CD8-positive, alpha-beta memory T cell (primary cell): ENCODE results near the gene KLHL41. TPM values are rescaled to one million over a fixed set of nuclear protein-coding genes. Genes with fewer than 3 reads are reported as not detected.
"Not testable (repeated sequence)": the region's sequence is repeated elsewhere in the genome, so short reads cannot be mapped to it uniquely, and the experiment has no call there.

Experiments used
- CTCF ChIA-PET: fragments of 350-600 bp; sonication (Branson Sonifier 250); formaldehyde crosslinking; loops from one replicate; lab custom pipeline; 2021; ENCODE audit warnings: antibody characterized with exemption; lab: Charles Lee
- POLR2A ChIA-PET: fragments of 350-600 bp; sonication (Branson Sonifier 250); formaldehyde crosslinking; loops from one replicate; lab custom pipeline; 2021; ENCODE audit warnings: antibody characterized with exemption; lab: Charles Lee
- DNase-seq, 5 donors: peaks; one replicate each; pipeline versions ENCODE4 v3.0.0 to v3.0.0-alpha.2; 2020 to 2022; ENCODE audit warnings: mixed read lengths in 1 of 5
- H3K27ac ChIP-seq: one replicate; pipeline ENCODE4 v1.7.0; 2013; ENCODE audit warnings: low read depth, mild to moderate bottlenecking, low read length, moderate library complexity
- H3K27me3 ChIP-seq: 2 replicates; pipeline ENCODE4 v1.7.0; 2013; ENCODE audit warnings: low read length, mild to moderate bottlenecking; ENCODE audit not compliant: insufficient read depth, poor library complexity, severe bottlenecking
- H3K36me3 ChIP-seq: 2 replicates; pipeline ENCODE4 v1.7.0; 2013; ENCODE audit warnings: mild to moderate bottlenecking, low read length, moderate library complexity; ENCODE audit not compliant: insufficient read depth
- H3K4me1 ChIP-seq: 2 replicates; pipeline ENCODE4 v1.7.0; 2013; ENCODE audit warnings: mild to moderate bottlenecking, low read length, moderate library complexity; ENCODE audit not compliant: insufficient read depth
- H3K4me3 ChIP-seq: 2 replicates; pipeline ENCODE4 v1.7.0; 2013; ENCODE audit warnings: mild to moderate bottlenecking, low read length
- H3K9me3 ChIP-seq: 2 replicates; pipeline ENCODE4 v1.7.0; 2013; ENCODE audit warnings: mild to moderate bottlenecking, low read length
- H3K27ac Mint-ChIP-seq, 8 donors: one replicate each; pipeline ENCODE4 v1.8.0; 2020 to 2021; ENCODE audit warnings: mixed read lengths in 8 of 8, mild to moderate bottlenecking in 6 of 8, inconsistent platforms in 3 of 8, moderate library complexity in 3 of 8
- H3K27me3 Mint-ChIP-seq, 2 donors: one replicate each; pipeline ENCODE4 v1.8.0; 2020 to 2021; ENCODE audit warnings: mixed read lengths in 2 of 2, mild to moderate bottlenecking in 1 of 2, moderate library complexity in 1 of 2
- H3K36me3 Mint-ChIP-seq, 3 donors: one replicate each; pipeline ENCODE4 v1.8.0; 2020 to 2021; ENCODE audit warnings: mixed read lengths in 3 of 3, inconsistent platforms in 1 of 3, mild to moderate bottlenecking in 1 of 3
- H3K4me1 Mint-ChIP-seq, 3 donors: one replicate each; pipeline ENCODE4 v1.8.0; 2020 to 2021; ENCODE audit warnings: mixed read lengths in 3 of 3, inconsistent platforms in 1 of 3, mild to moderate bottlenecking in 1 of 3
- H3K4me3 Mint-ChIP-seq, 7 donors: one replicate each; pipeline ENCODE4 v1.8.0; 2020 to 2021; ENCODE audit warnings: mixed read lengths in 7 of 7, mild to moderate bottlenecking in 6 of 7, moderate library complexity in 4 of 7, inconsistent platforms in 2 of 7
- H3K9me3 Mint-ChIP-seq, 5 donors: one replicate each; pipeline ENCODE4 v1.8.0; 2020 to 2022; ENCODE audit warnings: mixed read lengths in 5 of 5, mild to moderate bottlenecking in 3 of 5, moderate library complexity in 2 of 5, inconsistent platforms in 1 of 5
- polyA plus RNA-seq: library from polyadenylated mRNA; unstranded; fragments of 300-500 nt; fragmentation: Illumina TruSeq; gene quantifications from one replicate; pipeline ENCODE4 v1.2.3, GENCODE V29; 2021
- total RNA-seq, 2 experiments: library from RNA; stranded (reverse); gene quantifications; one replicate each; pipeline ENCODE4 v1.2.3, GENCODE V29; 2021

KLHL41 gene
- total and polyA plus RNA-seq, 3 experiments from 2014 or later, result 0.22 to 0.27 TPM; not detected in 1

DNA sequence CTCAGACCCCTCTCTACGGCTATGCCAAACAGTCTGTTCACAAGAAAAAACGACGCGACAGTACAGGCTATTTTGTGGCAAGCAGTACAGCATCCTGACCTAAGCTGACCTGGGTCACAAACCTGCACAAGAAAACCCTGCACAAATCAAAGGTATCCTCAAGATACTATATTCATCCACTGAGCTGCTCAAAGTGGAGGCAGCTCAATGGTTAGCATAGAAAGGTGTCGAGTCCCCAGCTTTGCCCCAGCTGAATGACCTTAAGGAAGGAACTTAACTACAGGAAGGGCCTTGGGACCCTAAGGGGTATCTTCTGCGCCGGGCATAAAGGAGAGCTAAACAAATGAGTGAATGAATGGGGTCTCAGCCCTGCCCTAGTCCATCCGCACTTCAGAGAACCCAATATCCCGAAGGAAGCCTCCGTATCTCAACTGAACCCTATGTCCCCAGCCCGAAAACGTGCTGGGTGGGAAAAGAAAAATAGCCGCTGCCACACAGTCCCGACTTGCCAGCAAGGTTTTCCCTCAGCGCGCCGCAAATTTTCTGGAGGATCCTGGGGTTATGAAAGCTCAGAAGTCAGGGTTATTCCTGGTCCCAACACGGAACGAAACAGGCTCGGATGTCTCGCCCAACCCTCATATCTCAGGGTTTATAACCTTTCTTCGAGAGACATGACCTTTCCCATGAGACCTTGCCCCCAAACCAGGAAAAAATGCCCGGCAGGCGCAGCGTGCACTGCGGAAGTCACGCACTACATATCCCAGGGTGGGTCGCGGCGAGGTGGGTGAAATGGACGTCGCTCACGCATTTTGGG lies 63.9 kb downstream of the KLHL41 start, which contains the start of gene FASTKD1:
Gene FASTKD1, minus strand, starts transcription at position 706 of the 814 bp plus-strand sequence. CDS start 1,836 bp downstream, outside the sequence.
- peaks cover 23 to 33% (median 30%) of the 10 kb centered on the region in 3 donors for H3K4me1 Mint-ChIP-seq
- peak within 1 kb of the TSS; percentile 93 to 100 (median 97) for H3K4me3 Mint-ChIP-seq

GRCh38 chr2:169573974-169574299 lies 64.4 kb downstream of the KLHL41 start:
- Mint-ChIP-seq H3K9me3 (no peaks in the 10 kb centered on the region), H3K4me1 (peaks cover 23 to 33% (median 30%) of the 10 kb centered on the region in 3 donors), H3K36me3 (peaks cover 0 to 16% (median 0%) of the 10 kb centered on the region in 3 donors), H3K4me3 (peak overlapping the region; percentile 93 to 100 (median 97)), H3K27me3 (peaks cover 3 to 4% of the 10 kb centered on the region in 2 donors), H3K27ac (peak overlapping the region; percentile 80 to 99 (median 95))
- peaks cover 5% of the 10 kb centered on the region for H3K4me1 ChIP-seq
- no peaks in the 10 kb centered on the region for H3K36me3 ChIP-seq
- peak overlapping the region; percentile 78 for H3K4me3 ChIP-seq
- no peaks in the 10 kb centered on the region for H3K9me3 ChIP-seq
- H3K27me3 ChIP-seq, result no peaks in the 10 kb centered on the region
- no peak for DNase-seq
- H3K27ac ChIP-seq, result peak overlapping the region; percentile 66
- POLR2A ChIA-PET, result interaction anchor here (1.0 to 1.6 kb wide), 2 partner anchors 10 to 225 kb away, joined by 4 to 5 read pairs; partner anchors contain the start of genes PPIG and SSB
- CTCF ChIA-PET, result interaction anchor here (1.1 kb wide), 2 partner anchors 95 to 218 kb away, joined by 3 to 4 read pairs; partner anchors contain the start of gene BBS5

More for the DNA sequence above, 63.9 kb downstream of the KLHL41 start, which contains the start of gene FASTKD1:
- H3K4me3 ChIP-seq, result peak within 1 kb of the TSS; percentile 78
- Mint-ChIP-seq H3K27ac (peak within 1 kb of the TSS; percentile 80 to 99 (median 95)), H3K27me3 (peaks cover 0 to 4% of the 10 kb centered on the region in 2 donors), H3K36me3 (peaks cover 0 to 16% (median 0%) of the 10 kb centered on the region in 3 donors), H3K9me3 (no peaks in the 10 kb centered on the region)
- H3K27ac ChIP-seq, result peak within 1 kb of the TSS; percentile 66
- peak; percentile 77 to 88 (median 80) for DNase-seq
- POLR2A ChIA-PET, result interaction anchor here (0.7 to 1.6 kb wide), 5 partner anchors 11 to 225 kb away, joined by 3 to 9 read pairs (median 4); partner anchors contain the start of genes PPIG and SSB
- CTCF ChIA-PET, result interaction anchor here (0.7 to 2.0 kb wide), 5 partner anchors 10 to 355 kb away, joined by 3 to 8 read pairs (median 4); partner anchors contain the start of gene BBS5
- no peaks in the 10 kb centered on the region for H3K27me3 ChIP-seq
- H3K4me1 ChIP-seq, result peaks cover 5% of the 10 kb centered on the region
- H3K36me3 ChIP-seq, result no peaks in the 10 kb centered on the region
- H3K9me3 ChIP-seq, result no peaks in the 10 kb centered on the region

GRCh38 chr2:169574539-169574938 lies 65.0 kb downstream of the KLHL41 start:
- H3K27ac Mint-ChIP-seq, H3K27me3 Mint-ChIP-seq, CTCF ChIA-PET, H3K4me3 ChIP-seq, H3K27ac ChIP-seq, H3K4me1 ChIP-seq, H3K9me3 ChIP-seq, H3K36me3 ChIP-seq, H3K27me3 ChIP-seq, DNase-seq, H3K9me3 Mint-ChIP-seq: not testable (repeated sequence)
- POLR2A ChIA-PET, result interaction anchor here (1.6 kb wide), 1 partner anchor 10 kb away, joined by 5 read pairs; the partner anchor contains the start of gene PPIG
- peaks cover 0 to 12% (median 0%) of the 10 kb centered on the region in 3 donors for H3K36me3 Mint-ChIP-seq
- H3K4me3 Mint-ChIP-seq, result peak overlapping the region in 1 of 7 donors; percentile 59
- peaks cover 20 to 30% (median 29%) of the 10 kb centered on the region in 3 donors for H3K4me1 Mint-ChIP-seq

- H3K4me1 Mint-ChIP-seq, result peaks cover 15 to 24% (median 23%) of the 10 kb centered on the region in 3 donors
- H3K9me3 Mint-ChIP-seq, DNase-seq, H3K4me3 Mint-ChIP-seq, H3K27me3 ChIP-seq, H3K27ac ChIP-seq, H3K9me3 ChIP-seq, H3K4me3 ChIP-seq, H3K27ac Mint-ChIP-seq, H3K36me3 ChIP-seq, H3K27me3 Mint-ChIP-seq, H3K4me1 ChIP-seq, CTCF ChIA-PET, H3K36me3 Mint-ChIP-seq: not testable (repeated sequence)
- POLR2A ChIA-PET, result interaction anchor here (1.6 kb wide), 1 partner anchor 9 kb away, joined by 5 read pairs; the partner anchor contains the start of gene PPIG
These were observed 65.8 kb downstream of the KLHL41 start for GRCh38 chr2:169575264-169575663.

Other genes starting within 250 kb of the KLHL41 start
- under 1 TPM; 0.04 to 0.07 TPM for gene LRP2, start 147.2 kb upstream of the KLHL41 start, total RNA-seq
- not detected for gene LRP2, start 147.2 kb upstream of the KLHL41 start, polyA plus RNA-seq
- 1 to 10 TPM; 3.8 to 4.8 TPM for gene BBS5, start 30.2 kb upstream of the KLHL41 start, total RNA-seq
- 0.94 TPM for gene BBS5, start 30.2 kb upstream of the KLHL41 start, polyA plus RNA-seq
- 10 to 100 TPM; 53.8 to 55.7 TPM for gene FASTKD1, start 64.2 kb downstream of the KLHL41 start, total RNA-seq
- 16.4 TPM for gene FASTKD1, start 64.2 kb downstream of the KLHL41 start, polyA plus RNA-seq
- 10 to 100 TPM; 60.7 to 65.7 TPM for gene PPIG, start 74.6 kb downstream of the KLHL41 start, total RNA-seq
- 87.2 TPM for gene PPIG, start 74.6 kb downstream of the KLHL41 start, polyA plus RNA-seq
- under 1 TPM in 1 of 2 experiments, not detected in 1; 0.57 TPM for gene CFAP210, start 184.7 kb downstream of the KLHL41 start, total RNA-seq
- gene CFAP210, start 184.7 kb downstream of the KLHL41 start, polyA plus RNA-seq, result not detected
- 1 to 10 TPM; 4.9 to 6.3 TPM for gene PHOSPHO2, start 184.8 kb downstream of the KLHL41 start, total RNA-seq
- gene PHOSPHO2, start 184.8 kb downstream of the KLHL41 start, polyA plus RNA-seq, result 4.5 TPM
- gene KLHL23, start 224.1 kb downstream of the KLHL41 start, total RNA-seq, result 10 to 100 TPM; 11.4 to 12.0 TPM
- gene KLHL23, start 224.1 kb downstream of the KLHL41 start, polyA plus RNA-seq, result 2.0 TPM